GM12874 (cell line): ENCODE data around the gene OR4E1.

Experiments
- CTCF ChIP-seq: IDR thresholded peaks from 2 replicates; pipeline ENCODE4 v1.5.1; 2011; ENCODE audit warnings: low read depth, mild to moderate bottlenecking, control low read depth, low read length, moderate library complexity; ENCODE audit not compliant: insufficient read depth

The OR4E1 gene

GRCh38 chr14:21673718-21674117 lies at the start of gene OR4E1:
Gene OR4E1, minus strand, starts transcription at chr14:21673818. Its CDS starts 2,883 bp downstream, at chr14:21670935.
- TF ChIP-seq CTCF: no peak

DNA sequence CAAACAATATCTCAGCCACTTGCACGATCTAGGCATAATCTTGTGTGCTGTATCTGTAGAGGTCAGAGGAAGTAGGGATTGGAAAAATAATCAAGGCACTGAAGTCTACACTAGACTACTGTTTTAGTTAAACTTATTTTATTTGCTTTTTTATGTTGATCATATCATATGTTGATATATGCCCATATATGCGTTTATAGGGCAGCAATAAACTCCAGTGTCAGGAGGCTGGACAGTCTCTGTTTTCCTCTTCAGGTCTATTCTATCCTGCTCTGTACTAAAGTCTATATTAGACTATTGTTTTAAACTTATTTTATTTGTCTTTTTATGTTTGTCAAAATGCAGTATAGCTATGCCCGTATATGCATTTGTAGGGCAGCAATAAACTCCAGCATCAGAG lies 47.9 kb upstream of the OR4E1 start:
- no peak for TF ChIP-seq CTCF

DNA sequence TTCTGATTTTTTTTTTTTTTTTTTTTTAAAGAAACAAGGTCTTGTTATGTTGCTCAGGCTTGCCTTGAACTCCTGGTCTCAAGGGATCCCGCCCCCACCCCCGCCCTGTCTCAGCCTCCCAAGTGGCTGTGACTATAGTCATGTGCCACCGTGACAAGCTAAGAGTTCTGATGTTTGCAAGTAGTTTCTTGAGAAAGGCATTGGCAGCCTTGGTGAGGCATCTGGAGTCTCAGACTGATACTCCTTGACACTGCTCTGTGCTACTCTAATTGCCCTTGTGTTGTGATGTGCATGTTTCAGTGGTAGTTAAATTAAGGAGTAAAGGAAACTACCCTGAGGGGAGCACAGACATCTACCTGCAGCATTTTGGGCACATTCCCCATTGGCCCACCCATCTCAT lies 46.2 kb upstream of the OR4E1 start:
- TF ChIP-seq CTCF: no peak

DNA sequence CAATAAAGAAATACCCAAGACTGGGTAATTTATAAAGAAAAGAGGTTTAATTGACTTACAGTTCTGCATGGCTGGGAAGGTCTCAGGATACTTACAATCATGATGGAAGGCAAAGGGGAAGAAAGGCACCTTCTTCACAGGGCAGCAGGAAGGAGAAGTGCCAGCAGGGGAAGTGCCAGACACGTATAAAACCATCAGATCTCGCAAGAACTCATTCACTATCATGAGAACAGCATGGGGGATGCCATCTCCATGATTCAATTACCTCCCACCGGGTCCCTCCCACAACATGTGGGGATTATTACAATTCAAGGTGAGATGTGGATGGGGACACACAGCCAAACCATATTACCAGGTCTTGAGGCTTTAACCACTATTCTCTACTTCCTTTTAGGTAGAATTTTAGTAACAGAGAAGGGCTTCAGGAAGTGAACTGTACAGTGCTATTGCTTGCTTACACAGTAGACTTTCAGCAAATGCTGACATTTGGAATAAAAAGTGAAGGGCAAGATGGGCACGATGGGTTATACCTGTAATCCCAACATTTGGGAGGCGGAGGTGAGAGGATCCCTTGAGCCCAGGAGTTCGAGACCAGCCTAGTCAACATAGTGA lies 40.8 kb upstream of the OR4E1 start:
- TF ChIP-seq CTCF: no peak

DNA sequence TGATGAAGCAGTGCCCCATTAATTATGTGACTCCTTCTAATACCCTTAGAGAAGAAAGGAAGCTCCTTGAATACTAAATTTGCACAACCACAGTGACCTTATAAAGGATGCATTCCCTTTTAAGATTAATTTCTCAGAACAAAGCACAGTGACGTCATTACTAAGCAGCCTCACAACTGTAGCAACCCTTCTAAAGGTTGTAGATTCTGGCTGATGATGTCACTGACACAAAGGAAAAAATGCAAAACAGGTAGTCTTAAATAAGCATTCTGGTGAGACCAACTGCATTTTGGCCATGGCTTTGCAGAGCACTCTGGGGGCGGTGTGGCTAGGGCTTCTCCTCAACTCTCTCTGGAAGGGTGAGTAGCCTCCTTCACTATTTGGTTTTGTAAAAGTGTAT lies 38.4 kb upstream of the OR4E1 start:
- no peak for TF ChIP-seq CTCF

DNA sequence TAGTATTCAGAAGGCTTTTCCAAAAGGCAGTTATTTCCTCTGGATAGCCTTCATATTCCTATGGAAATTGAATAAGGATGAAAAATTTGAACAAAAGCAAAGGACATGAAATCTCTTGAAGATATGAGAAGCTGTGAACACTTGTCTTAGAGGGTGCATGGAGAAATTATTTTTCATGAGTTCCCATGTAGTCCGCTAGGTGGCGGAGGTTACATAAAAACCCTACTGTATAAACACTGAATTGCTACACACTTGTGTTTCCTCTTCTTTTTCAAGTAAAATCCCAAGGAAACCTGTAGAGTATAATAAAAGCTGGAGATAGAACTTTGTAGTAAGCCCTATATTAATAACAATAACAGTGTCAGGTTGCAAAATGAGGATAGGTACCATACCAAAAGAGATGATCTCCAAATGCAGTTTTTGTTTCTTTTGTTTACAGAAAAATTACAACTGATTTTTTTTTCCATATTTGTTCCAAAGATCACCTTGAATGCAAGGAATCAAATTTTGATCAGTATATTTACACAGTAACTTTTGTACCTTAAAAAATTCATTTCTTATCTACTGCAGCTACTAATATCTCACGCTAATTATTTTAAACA lies 37.8 kb upstream of the OR4E1 start:
- TF ChIP-seq CTCF: peak; percentile 72

DNA sequence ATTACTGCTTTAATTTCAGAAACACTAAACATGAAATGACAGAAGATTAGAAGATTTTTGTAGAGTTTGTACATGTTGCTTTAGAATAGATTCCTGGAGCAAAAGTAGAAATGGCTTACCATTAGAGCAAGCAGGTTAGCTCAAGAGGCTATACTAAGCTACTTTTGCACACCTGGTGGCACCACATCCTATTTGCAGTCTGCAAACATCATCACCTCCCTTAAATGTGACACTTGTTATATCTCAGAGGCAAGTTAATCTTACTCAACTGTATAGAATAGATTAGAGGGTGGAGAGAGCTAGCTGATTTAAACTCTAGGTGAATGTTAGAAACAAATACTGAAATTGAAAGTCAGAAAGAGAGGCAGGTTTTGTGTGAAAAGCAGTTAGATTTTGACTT lies 30.7 kb upstream of the OR4E1 start:
- no peak for TF ChIP-seq CTCF
